Hepatocyte (in vitro differentiated cells): ENCODE results near the gene SAP130. TPM values are rescaled to one million over a fixed set of nuclear protein-coding genes. Genes with fewer than 3 reads are reported as not detected.

Experiments
- DNase-seq: peaks from one replicate; pipeline ENCODE4 v3.0.0-alpha.2; 2016; ENCODE audit warnings: low spot score
- H2AFZ ChIP-seq: fragments of 200-600 bp; sonication (generic); 2 replicates; pipeline ENCODE4 v1.6.0; 2016; ENCODE audit warnings: antibody characterized with exemption, mild to moderate bottlenecking
- H3K27ac ChIP-seq: fragments of 200-600 bp; sonication (generic); 2 replicates; pipeline ENCODE4 v1.5.1; 2016; ENCODE audit warnings: mild to moderate bottlenecking
- H3K27me3 ChIP-seq: fragments of 200-600 bp; sonication (generic); 2 replicates; pipeline ENCODE4 v1.6.1; 2016
- H3K36me3 ChIP-seq: fragments of 200-600 bp; sonication (generic); replicated peaks from 2 replicates; pipeline ENCODE4 v1.5.1; 2016; ENCODE audit warnings: low read depth; ENCODE audit not compliant: insufficient read depth
- H3K4me1 ChIP-seq: fragments of 200-600 bp; sonication (generic); 2 replicates; pipeline ENCODE4 v1.5.1; 2016; ENCODE audit warnings: mild to moderate bottlenecking, moderate library complexity; ENCODE audit not compliant: insufficient read depth
- H3K4me2 ChIP-seq: fragments of 200-600 bp; sonication (generic); 2 replicates; pipeline ENCODE4 v1.6.0; 2016
- H3K4me3 ChIP-seq: fragments of 200-600 bp; sonication (generic); 2 replicates; pipeline ENCODE4 v1.5.1; 2016; ENCODE audit warnings: mild to moderate bottlenecking
- H3K79me2 ChIP-seq: fragments of 200-600 bp; sonication (generic); 2 replicates; pipeline ENCODE4 v1.6.0; 2017; ENCODE audit warnings: mild to moderate bottlenecking
- H3K9me2 ChIP-seq: fragments of 200-600 bp; sonication (generic); replicated peaks from 2 replicates; pipeline ENCODE4 v1.6.0; 2017; ENCODE audit warnings: mild to moderate bottlenecking; ENCODE audit not compliant: insufficient read depth
- H3K9me3 ChIP-seq: fragments of 200-600 bp; sonication (generic); 2 replicates; pipeline ENCODE4 v1.5.1; 2016; ENCODE audit warnings: low read depth, mild to moderate bottlenecking
- H4K20me1 ChIP-seq: fragments of 200-600 bp; sonication (generic); 2 replicates; pipeline ENCODE4 v1.6.0; 2016; ENCODE audit warnings: mild to moderate bottlenecking; ENCODE audit not compliant: insufficient read depth, poor library complexity, severe bottlenecking
- EZH2 ChIP-seq: fragments of 200-600 bp; sonication (generic); IDR thresholded peaks from 2 replicates; pipeline ENCODE4 v1.6.1; 2016; ENCODE audit warnings: antibody characterized with exemption, mild to moderate bottlenecking, borderline replicate concordance
- EZH2phosphoT487 ChIP-seq: fragments of 200-600 bp; sonication (generic); IDR thresholded peaks from one replicate; pipeline ENCODE4 v1.6.1; 2018; ENCODE audit warnings: antibody characterized with exemption, mild to moderate bottlenecking, low read depth, moderate library complexity; ENCODE audit not compliant: unreplicated experiment, severe bottlenecking
- WGBS: methylation state at CpG from one replicate; pipeline ENCODE4 v1.1.6; 2016; ENCODE audit warnings: low lambda C conversion rate; ENCODE audit errors: missing lambda C conversion rate; 5-methylcytosine and 5-hydroxymethylcytosine counted together
- polyA plus RNA-seq: library from polyadenylated mRNA; unstranded; fragments of >200 nt; fragmentation: Nextera tagmentation; extraction: Ambion mirVana; gene quantifications from 2 replicates; pipeline ENCODE4 v1.2.1, GENCODE V29; 2016
- total RNA-seq: library from RNA; depleted of rRNA; stranded (reverse); fragments of >200 nt; gene quantifications from 2 replicates; pipeline ENCODE4 v1.2.3, GENCODE V29; 2014
- TF ChIP-seq, protein P1 (sequence below): fragments of 200-600 bp; sonication (generic); IDR thresholded peaks from 2 replicates; pipeline ENCODE4 v1.5.1; 2016; ENCODE audit warnings: antibody characterized with exemption, mild to moderate bottlenecking; ENCODE audit not compliant: poor library complexity

Gene SAP130
- total and polyA plus RNA-seq, 2 experiments from 2014 or later, result 12.6 to 12.7 TPM

DNA sequence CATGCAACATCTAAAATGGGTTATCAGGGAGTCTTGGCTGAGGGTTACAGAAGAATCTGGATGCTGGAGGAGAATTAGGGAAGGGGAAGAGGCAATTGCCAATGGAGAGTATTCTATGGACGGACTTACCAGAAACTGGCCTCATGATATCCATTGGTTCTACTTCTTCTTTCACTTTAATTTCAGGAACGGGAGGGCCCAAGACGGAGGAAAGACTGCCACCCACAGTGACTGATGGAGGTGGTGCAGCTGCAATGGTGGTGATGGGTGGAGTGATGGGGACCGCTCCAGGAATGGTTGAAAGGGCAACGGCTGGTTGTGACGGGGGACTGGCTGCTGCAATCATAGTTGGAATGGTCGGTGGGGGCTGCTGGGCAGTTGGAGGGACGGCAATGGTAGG is 73.0 kb downstream of the SAP130 start:
- H3K27me3 ChIP-seq, result no peaks in the 10 kb centered on the region
- H3K36me3 ChIP-seq, result no peaks in the 10 kb centered on the region
- TF ChIP-seq EZH2 (no peak), EZH2phosphoT487 (no peak)
- TF ChIP-seq, protein P1, sequence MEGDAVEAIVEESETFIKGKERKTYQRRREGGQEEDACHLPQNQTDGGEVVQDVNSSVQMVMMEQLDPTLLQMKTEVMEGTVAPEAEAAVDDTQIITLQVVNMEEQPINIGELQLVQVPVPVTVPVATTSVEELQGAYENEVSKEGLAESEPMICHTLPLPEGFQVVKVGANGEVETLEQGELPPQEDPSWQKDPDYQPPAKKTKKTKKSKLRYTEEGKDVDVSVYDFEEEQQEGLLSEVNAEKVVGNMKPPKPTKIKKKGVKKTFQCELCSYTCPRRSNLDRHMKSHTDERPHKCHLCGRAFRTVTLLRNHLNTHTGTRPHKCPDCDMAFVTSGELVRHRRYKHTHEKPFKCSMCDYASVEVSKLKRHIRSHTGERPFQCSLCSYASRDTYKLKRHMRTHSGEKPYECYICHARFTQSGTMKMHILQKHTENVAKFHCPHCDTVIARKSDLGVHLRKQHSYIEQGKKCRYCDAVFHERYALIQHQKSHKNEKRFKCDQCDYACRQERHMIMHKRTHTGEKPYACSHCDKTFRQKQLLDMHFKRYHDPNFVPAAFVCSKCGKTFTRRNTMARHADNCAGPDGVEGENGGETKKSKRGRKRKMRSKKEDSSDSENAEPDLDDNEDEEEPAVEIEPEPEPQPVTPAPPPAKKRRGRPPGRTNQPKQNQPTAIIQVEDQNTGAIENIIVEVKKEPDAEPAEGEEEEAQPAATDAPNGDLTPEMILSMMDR, result no peak
- no peaks in the 10 kb centered on the region for H4K20me1 ChIP-seq
- no peak overlapping the region for H3K27ac ChIP-seq
- no peak overlapping the region for H2AFZ ChIP-seq
- peaks cover 24% of the 10 kb centered on the region for H3K4me1 ChIP-seq
- no peak overlapping the region for H3K4me2 ChIP-seq
- no peaks in the 10 kb centered on the region for H3K79me2 ChIP-seq
- H3K9me3 ChIP-seq, result no peaks in the 10 kb centered on the region
- 97% methylated on average over 8 of the region's 8 CpGs for WGBS
- DNase-seq, result no peak
- H3K9me2 ChIP-seq, result no peaks in the 10 kb centered on the region
- no peak overlapping the region for H3K4me3 ChIP-seq

DNA sequence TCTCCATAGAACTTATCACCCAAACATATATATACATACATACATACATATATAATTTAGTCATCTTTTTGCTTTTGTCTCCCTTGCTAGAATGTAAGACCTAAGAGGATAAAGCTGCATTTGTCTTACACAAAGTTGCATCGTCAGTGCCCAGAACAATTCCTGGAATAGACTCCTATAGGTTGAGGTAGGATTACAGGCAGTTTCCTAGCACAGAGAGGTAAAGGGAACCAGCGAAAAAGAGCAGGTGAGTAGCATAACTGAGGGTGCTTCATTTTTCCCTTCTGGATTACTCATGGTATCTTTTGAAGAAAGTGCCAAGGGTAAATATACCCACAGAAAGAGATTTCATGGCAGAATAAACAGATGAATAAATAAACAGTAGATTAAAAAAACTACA is 74.0 kb downstream of the SAP130 start:
- Histone ChIP-seq H3K36me3 (no peaks in the 10 kb centered on the region), H4K20me1 (no peaks in the 10 kb centered on the region), H3K27ac (peak overlapping the region; percentile 81), H2AFZ (no peak overlapping the region), H3K9me2 (no peaks in the 10 kb centered on the region), H3K9me3 (no peaks in the 10 kb centered on the region), H3K4me3 (no peak overlapping the region), H3K4me2 (no peak overlapping the region), H3K79me2 (no peaks in the 10 kb centered on the region), H3K4me1 (peaks cover 24% of the 10 kb centered on the region), H3K27me3 (no peaks in the 10 kb centered on the region)
- TF ChIP-seq EZH2phosphoT487 (no peak), EZH2 (no peak)
- TF ChIP-seq, protein P1, result no peak
- no peak for DNase-seq
- 98% methylated on average over 2 of the region's 2 CpGs for WGBS

DNA sequence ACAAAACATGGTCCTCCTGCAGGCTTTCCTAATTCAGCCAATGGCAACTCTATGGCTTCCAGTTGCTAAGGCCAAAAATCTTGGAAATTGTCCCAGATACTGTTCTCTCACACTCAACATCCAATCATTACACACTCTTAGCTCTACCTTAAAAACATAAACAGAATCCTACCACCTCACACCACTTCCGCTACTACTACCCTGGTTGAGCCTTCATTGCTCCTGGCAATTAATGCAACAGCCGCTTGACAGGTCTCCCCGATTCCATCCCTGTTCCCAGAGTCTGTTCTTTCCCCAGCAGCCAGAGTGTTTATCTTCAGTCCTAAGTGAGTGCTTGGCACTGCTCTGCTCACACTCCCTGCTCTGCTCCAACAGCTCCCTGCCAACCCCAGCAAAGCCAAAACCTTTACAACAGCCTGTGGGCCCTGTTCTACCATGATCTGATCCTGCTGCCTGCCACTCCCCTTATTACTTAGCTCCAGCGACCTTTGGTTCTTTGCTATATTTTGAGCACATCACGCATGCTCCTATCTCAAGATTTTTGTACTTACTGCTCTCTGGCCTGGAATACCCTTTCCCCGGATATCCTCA is 74.6 kb downstream of the SAP130 start:
- Histone ChIP-seq H3K4me1 (peaks cover 24% of the 10 kb centered on the region), H3K36me3 (no peaks in the 10 kb centered on the region), H2AFZ (no peak overlapping the region), H3K4me3 (no peak overlapping the region), H3K79me2 (no peaks in the 10 kb centered on the region), H3K27me3 (no peaks in the 10 kb centered on the region), H4K20me1 (no peaks in the 10 kb centered on the region), H3K4me2 (peak overlapping the region; percentile 32), H3K9me2 (no peaks in the 10 kb centered on the region), H3K9me3 (no peaks in the 10 kb centered on the region), H3K27ac (peak overlapping the region; percentile 81)
- 94% methylated on average over 6 of the region's 6 CpGs for WGBS
- peak; percentile 24 for DNase-seq
- TF ChIP-seq, protein P1, result no peak
- no peak for TF ChIP-seq EZH2
- no peak for TF ChIP-seq EZH2phosphoT487

DNA sequence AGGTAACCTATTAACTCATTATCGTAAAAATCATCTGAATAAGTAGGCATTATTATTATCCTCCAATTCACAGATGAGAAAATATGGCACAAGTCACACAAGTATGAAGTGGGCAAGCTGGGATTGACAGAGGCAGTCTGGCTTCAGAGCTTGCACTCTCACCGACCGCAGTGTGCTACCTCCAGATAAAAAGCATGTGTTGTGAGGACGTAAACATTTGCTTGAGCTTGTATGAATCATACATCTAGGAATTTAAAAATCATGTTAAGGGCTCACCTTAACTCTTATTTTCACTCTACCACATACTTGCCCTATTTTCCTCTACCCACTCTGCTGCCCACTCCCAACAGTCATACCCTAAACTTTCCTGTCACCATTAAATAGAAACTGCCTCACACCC is 76.8 kb downstream of the SAP130 start:
- no peaks in the 10 kb centered on the region for H4K20me1 ChIP-seq
- DNase-seq, result peak; percentile 38
- no peaks in the 10 kb centered on the region for H3K79me2 ChIP-seq
- H3K9me2 ChIP-seq, result no peaks in the 10 kb centered on the region
- no peak overlapping the region for H3K4me3 ChIP-seq
- 63% methylated on average over 4 of the region's 4 CpGs for WGBS
- no peaks in the 10 kb centered on the region for H3K27me3 ChIP-seq
- no peaks in the 10 kb centered on the region for H3K36me3 ChIP-seq
- peak overlapping the region; percentile 59 for H3K27ac ChIP-seq
- TF ChIP-seq EZH2phosphoT487, result no peak
- TF ChIP-seq EZH2, result no peak
- TF ChIP-seq, protein P1, result no peak
- H3K4me2 ChIP-seq, result no peak overlapping the region
- peaks cover 24% of the 10 kb centered on the region for H3K4me1 ChIP-seq
- no peaks in the 10 kb centered on the region for H3K9me3 ChIP-seq
- no peak overlapping the region for H2AFZ ChIP-seq
